HCT116 (cell line): Measurements from ENCODE around the gene PTPRZ1. TPM values are rescaled to one million over a fixed set of nuclear protein-coding genes. Genes with fewer than 3 reads are reported as not detected.

Experiments used
- ATAC-seq: fragments of 200-7000 bp; cut with Tn5 transposase; 2 replicates; pipeline ENCODE4 v1.9.1; 2020; ENCODE audit warnings: mild to moderate bottlenecking, moderate library complexity
- BruUV-seq: library from RNA; stranded (reverse); fragments of 400-500 nt; replicated peaks from 2 replicates; lab custom pipeline; 2021; lab: Mats Ljungman, UMichigan
- CTCF ChIA-PET: fragments of 300-600 bp; sonication (Branson Sonifier 250); formaldehyde crosslinking; loops from one replicate; lab custom pipeline; 2021; ENCODE audit warnings: antibody characterized with exemption; lab: Charles Lee
- POLR2A ChIA-PET: fragments of 300-600, 350-600 bp; sonication (Branson Sonifier 250); formaldehyde crosslinking; loops from one replicate; lab custom pipeline; 2021; ENCODE audit warnings: antibody characterized with exemption; lab: Charles Lee
- RAD21 ChIA-PET, 2 experiments: fragments of 300-600 bp; sonication (Branson Sonifier 250); formaldehyde crosslinking; loops; one replicate each; lab custom pipeline; 2023; ENCODE audit warnings: low total read pairs in 2 of 2; ENCODE audit not compliant: uncharacterized antibody in 2 of 2, unreplicated experiment in 2 of 2, low non-redundant PET in 1 of 2; lab: Charles Lee
- DNase-seq: peaks from one replicate; pipeline ENCODE4 v3.0.0-alpha.2; 2010; ENCODE audit warnings: low read depth, low spot score
- H2AFZ ChIP-seq: fragments of 200-600 bp; shearing (Covaris generic), sonication (generic); 2 replicates; pipeline ENCODE4 v1.6.1; 2017; ENCODE audit warnings: low read depth, mixed run types, mixed read lengths, antibody characterized with exemption, low read length; ENCODE audit not compliant: poor library complexity, severe bottlenecking
- H3K27ac ChIP-seq: 2 replicates; pipeline ENCODE4 v1.5.1; 2012; ENCODE audit warnings: low read depth, low read length
- H3K27me3 ChIP-seq: fragments of 200-600 bp; sonication (generic); 2 replicates; pipeline ENCODE4 v1.6.1; 2016; ENCODE audit warnings: mixed run types, low read length, mixed read lengths; ENCODE audit not compliant: insufficient read depth
- H3K36me3 ChIP-seq, 2 experiments: fragments of 200-500 bp in 1 of 2; fragments of 200-600 bp in 1 of 2; sonication (Bioruptor generic) in 1 of 2; sonication (generic) in 1 of 2; 2 replicates each; pipeline versions ENCODE4 v1.5.1 to v1.6.1; 2014 to 2016; ENCODE audit warnings: low read length in 2 of 2, inconsistent platforms in 1 of 2, mixed read lengths in 1 of 2, mixed run types in 1 of 2; ENCODE audit not compliant: insufficient read depth in 2 of 2, control insufficient read depth in 1 of 2
- H3K4me1 ChIP-seq, 2 experiments: fragments of 200-600 bp in 1 of 2; sonication (generic) in 1 of 2; 2 replicates each; pipeline versions ENCODE4 v1.5.1 to v1.6.1; 2012 to 2017; ENCODE audit warnings: low read length in 2 of 2, inconsistent platforms in 1 of 2, mild to moderate bottlenecking in 1 of 2, mixed read lengths in 1 of 2, mixed run types in 1 of 2, moderate library complexity in 1 of 2; ENCODE audit not compliant: insufficient read depth in 2 of 2, control insufficient read depth in 1 of 2
- H3K4me2 ChIP-seq: fragments of 200-600 bp; sonication (generic); 2 replicates; pipeline ENCODE4 v1.6.1; 2017; ENCODE audit warnings: mixed run types, low read length, mixed read lengths
- H3K4me3 ChIP-seq, 2 experiments: fragments of 200-600 bp in 1 of 2; sonication (generic) in 1 of 2; replicated peaks in 1 of 2; 2 replicates each; pipeline ENCODE4 v1.5.1; 2011 to 2016; ENCODE audit warnings: low read length in 2 of 2, control low read depth in 1 of 2, low read depth in 1 of 2, mild to moderate bottlenecking in 1 of 2, mixed read lengths in 1 of 2, mixed run types in 1 of 2
- H3K79me2 ChIP-seq: fragments of 200-600 bp; sonication (generic); 2 replicates; pipeline ENCODE4 v1.6.1; 2017; ENCODE audit warnings: mild to moderate bottlenecking, mixed run types, low read length, moderate library complexity, mixed read lengths; ENCODE audit not compliant: insufficient read depth
- H3K9ac ChIP-seq: fragments of 200-600 bp; sonication (generic); 2 replicates; pipeline ENCODE4 v1.6.1; 2016; ENCODE audit warnings: low read length, mixed read lengths
- H3K9me2 ChIP-seq: fragments of 200-600 bp; sonication (generic), shearing (Covaris generic); 2 replicates; pipeline ENCODE4 v1.6.1; 2017; ENCODE audit warnings: mixed run types, mild to moderate bottlenecking, moderate library complexity; ENCODE audit not compliant: insufficient read depth
- H3K9me3 ChIP-seq, 2 experiments: fragments of 200-500 bp in 1 of 2; fragments of 200-600 bp in 1 of 2; sonication (Bioruptor generic) in 1 of 2; sonication (generic) in 1 of 2; 2 replicates each; pipeline ENCODE4 v1.6.1; 2014 to 2017; ENCODE audit warnings: low read length in 2 of 2, mixed read lengths in 2 of 2, inconsistent platforms in 1 of 2, low read depth in 1 of 2, mild to moderate bottlenecking in 1 of 2, mixed run types in 1 of 2, moderate library complexity in 1 of 2; ENCODE audit not compliant: control insufficient read depth in 1 of 2, insufficient read depth in 1 of 2
- H4K20me1 ChIP-seq: fragments of 200-600 bp; sonication (generic), shearing (Covaris generic); 2 replicates; pipeline ENCODE4 v1.6.1; 2017; ENCODE audit warnings: mixed run types, mild to moderate bottlenecking, moderate library complexity; ENCODE audit not compliant: insufficient read depth
- CBX3 ChIP-seq: IDR thresholded peaks from 2 replicates; pipeline ENCODE4 v1.6.1; 2012; ENCODE audit warnings: low read depth
- CEBPB ChIP-seq: IDR thresholded peaks from 2 replicates; pipeline ENCODE4 v1.6.1; 2012; ENCODE audit warnings: low read depth
- ELF1 ChIP-seq: IDR thresholded peaks from 2 replicates; pipeline ENCODE4 v1.6.1; 2012; ENCODE audit warnings: low read depth, borderline replicate concordance
- FOSL1 ChIP-seq: IDR thresholded peaks from 2 replicates; pipeline ENCODE4 v1.6.1; 2012; ENCODE audit warnings: low read depth
- JUND ChIP-seq: IDR thresholded peaks from 2 replicates; pipeline ENCODE4 v1.6.1; 2012
- POLR2A ChIP-seq: IDR thresholded peaks from 2 replicates; pipeline ENCODE4 v1.7.0; 2011; ENCODE audit warnings: borderline replicate concordance; ENCODE audit not compliant: insufficient read depth, insufficient read length; ENCODE audit errors: extremely low read depth
- POLR2AphosphoS5 ChIP-seq: IDR thresholded peaks from 2 replicates; pipeline ENCODE4 v1.6.1; 2011; ENCODE audit warnings: mild to moderate bottlenecking, low read depth, low read length, moderate library complexity
- SP1 ChIP-seq: IDR thresholded peaks from 2 replicates; pipeline ENCODE4 v1.6.1; 2012; ENCODE audit warnings: low read depth
- TCF7L2 ChIP-seq: IDR thresholded peaks from 2 replicates; pipeline ENCODE4 v1.7.0; 2011; ENCODE audit warnings: borderline replicate concordance, inconsistent platforms; ENCODE audit not compliant: insufficient read depth, insufficient read length; ENCODE audit errors: extremely low read depth
- ZNF274 ChIP-seq: fragments of 200-500 bp; sonication (Bioruptor generic); IDR thresholded peaks from 2 replicates; pipeline ENCODE4 v1.6.1; 2014; ENCODE audit warnings: mild to moderate bottlenecking, low read depth, low read length, inconsistent platforms
- intact Hi-C: fragments of 100-400 bp; cut with micrococcal nuclease; formaldehyde crosslinking; loops from 2 replicates; pipeline ENCODE4 v1.10.0; 2022
- total RNA-seq: library from RNA; stranded (reverse); gene quantifications from one replicate; pipeline ENCODE4 v1.2.1, GENCODE V29; 2021; ENCODE audit not compliant: unreplicated experiment

PTPRZ1 gene
- total RNA-seq, 1 experiment from 2014 or later: 0.25 TPM

GRCh38 chr7:121833991-121834390, 39.0 kb upstream of the PTPRZ1 start:
- TF ChIP-seq JUND (no peak), ZNF274 (no peak), SP1 (no peak), POLR2A (no peak), TCF7L2 (no peak), ELF1 (no peak)
- TF ChIP-seq, all 23 proteins: peak for 0
- Histone ChIP-seq H4K20me1 (no peaks in the 10 kb centered on the region), H3K36me3 (no peaks in the 10 kb centered on the region), H3K4me1 (no peaks in the 10 kb centered on the region), H3K9me2 (no peaks in the 10 kb centered on the region), H3K4me2 (no peak overlapping the region), H3K27me3 (no peaks in the 10 kb centered on the region), H2AFZ (no peak overlapping the region), H3K27ac (no peak overlapping the region), H3K9ac (no peak overlapping the region), H3K4me3 (no peak overlapping the region), H3K79me2 (no peaks in the 10 kb centered on the region), H3K9me3 (no peaks in the 10 kb centered on the region)
- ChIA-PET RAD21 (no interaction called here), POLR2A (no interaction called here), CTCF (no interaction called here)
- no TSS peak for BruUV-seq
- intact Hi-C loops: no loop called here
- no peak for ATAC-seq
- no peak for DNase-seq

GRCh38 chr7:121837462-121837861, 35.5 kb upstream of the PTPRZ1 start:
- Histone ChIP-seq H4K20me1 (no peaks in the 10 kb centered on the region), H3K9me3 (no peaks in the 10 kb centered on the region), H3K4me3 (no peak overlapping the region), H3K79me2 (no peaks in the 10 kb centered on the region), H3K4me2 (no peak overlapping the region), H3K4me1 (no peaks in the 10 kb centered on the region), H2AFZ (no peak overlapping the region), H3K27me3 (no peaks in the 10 kb centered on the region), H3K27ac (no peak overlapping the region), H3K9ac (no peak overlapping the region), H3K9me2 (no peaks in the 10 kb centered on the region), H3K36me3 (no peaks in the 10 kb centered on the region)
- intact Hi-C loops: no loop called here
- BruUV-seq: no TSS peak
- ChIA-PET POLR2A (no interaction called here), RAD21 (no interaction called here), CTCF (no interaction called here)
- no peak for ATAC-seq
- no peak for DNase-seq
- no peak for TF ChIP-seq POLR2AphosphoS5
- no peak for TF ChIP-seq POLR2A
- no peak for TF ChIP-seq FOSL1
- TF ChIP-seq CBX3: no peak
- no peak for TF ChIP-seq CEBPB
